ENCODE data around the gene CCL22. TPM values are rescaled to one million over a fixed set of nuclear protein-coding genes. Genes with fewer than 3 reads are reported as not detected.

CCL22 gene
- total RNA-seq, 1 experiment from 2014 or later = 0.66 TPM

- Histone ChIP-seq H3K9me2 (ENCODE audit: insufficient read depth) (no peaks in the 10 kb centered on the region), H3K9me3 (ENCODE audit: control insufficient read depth in 1 of 2, insufficient read depth in 1 of 2, low read depth in 1 of 2, low read length in 2 of 2) (no peaks in the 10 kb centered on the region), H3K9ac (ENCODE audit: low read length) (no peak overlapping the region), H3K79me2 (ENCODE audit: insufficient read depth, low read length) (no peaks in the 10 kb centered on the region), H4K20me1 (ENCODE audit: insufficient read depth) (no peaks in the 10 kb centered on the region), H2AFZ (ENCODE audit: low read depth, low read length, poor library complexity, severe bottlenecking) (no peak overlapping the region), H3K36me3 (ENCODE audit: control insufficient read depth in 1 of 2, insufficient read depth in 2 of 2, low read length in 2 of 2) (no peaks in the 10 kb centered on the region), H3K4me1 (ENCODE audit: control insufficient read depth in 1 of 2, insufficient read depth in 2 of 2, low read length in 2 of 2) (peaks cover 0 to under 1% of the 10 kb centered on the region in 2 experiments; a peak in 1 of 4 replicates), H3K4me2 (ENCODE audit: low read length) (no peak overlapping the region), H3K4me3 (replicated peaks in 1 of 2; ENCODE audit: low read depth in 1 of 2, low read length in 2 of 2) (no peak overlapping the region), H3K27me3 (ENCODE audit: insufficient read depth, low read length) (peaks cover under 1% of the 10 kb centered on the region; the same call in 1 of the 2 replicates), H3K27ac (ENCODE audit: low read depth, low read length) (no peak overlapping the region)
- ChIA-PET POLR2A (no interaction called here), RAD21 (ENCODE audit: low non-redundant PET in 1 of 2, low total read pairs in 2 of 2, uncharacterized antibody in 2 of 2, unreplicated experiment in 2 of 2) (no interaction called here), CTCF (no interaction called here)
- DNase-seq (ENCODE audit: low read depth, low spot score) (no peak), ATAC-seq (no peak)
- no peak for TF ChIP-seq ATF3 (IDR thresholded peaks at IDR 0.05)
- no peak for TF ChIP-seq EGR1 (IDR thresholded peaks at IDR 0.05; ENCODE audit: low read depth)
- no peak for TF ChIP-seq YY1 (IDR thresholded peaks at IDR 0.05; ENCODE audit: extremely low read depth, insufficient replicate concordance, low read depth, low read length)
- TF ChIP-seq, protein P1, sequence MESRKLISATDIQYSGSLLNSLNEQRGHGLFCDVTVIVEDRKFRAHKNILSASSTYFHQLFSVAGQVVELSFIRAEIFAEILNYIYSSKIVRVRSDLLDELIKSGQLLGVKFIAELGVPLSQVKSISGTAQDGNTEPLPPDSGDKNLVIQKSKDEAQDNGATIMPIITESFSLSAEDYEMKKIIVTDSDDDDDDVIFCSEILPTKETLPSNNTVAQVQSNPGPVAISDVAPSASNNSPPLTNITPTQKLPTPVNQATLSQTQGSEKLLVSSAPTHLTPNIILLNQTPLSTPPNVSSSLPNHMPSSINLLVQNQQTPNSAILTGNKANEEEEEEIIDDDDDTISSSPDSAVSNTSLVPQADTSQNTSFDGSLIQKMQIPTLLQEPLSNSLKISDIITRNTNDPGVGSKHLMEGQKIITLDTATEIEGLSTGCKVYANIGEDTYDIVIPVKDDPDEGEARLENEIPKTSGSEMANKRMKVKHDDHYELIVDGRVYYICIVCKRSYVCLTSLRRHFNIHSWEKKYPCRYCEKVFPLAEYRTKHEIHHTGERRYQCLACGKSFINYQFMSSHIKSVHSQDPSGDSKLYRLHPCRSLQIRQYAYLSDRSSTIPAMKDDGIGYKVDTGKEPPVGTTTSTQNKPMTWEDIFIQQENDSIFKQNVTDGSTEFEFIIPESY (IDR thresholded peaks at IDR 0.05; ENCODE audit: extremely low read depth, insufficient replicate concordance, low read length) = no peak
- no peak for TF ChIP-seq POLR2AphosphoS5 (IDR thresholded peaks at IDR 0.05; ENCODE audit: low read depth, low read length)
- TF ChIP-seq SP1 (IDR thresholded peaks at IDR 0.05; ENCODE audit: low read depth) = no peak
- intact Hi-C loops (cut with micrococcal nuclease) = no loop called here
- no TSS peak for BruUV-seq (replicated peaks)
Measured at GRCh38 chr16:57411362-57411976, 52.9 kb downstream of the CCL22 start.

- Histone ChIP-seq H3K9ac (ENCODE audit: low read length) (no peak overlapping the region), H3K27me3 (ENCODE audit: insufficient read depth, low read length) (no peaks in the 10 kb centered on the region), H4K20me1 (ENCODE audit: insufficient read depth) (no peaks in the 10 kb centered on the region), H3K9me2 (ENCODE audit: insufficient read depth) (no peaks in the 10 kb centered on the region), H3K27ac (ENCODE audit: low read depth, low read length) (no peak overlapping the region), H3K9me3 (ENCODE audit: control insufficient read depth in 1 of 2, insufficient read depth in 1 of 2, low read depth in 1 of 2, low read length in 2 of 2) (no peaks in the 10 kb centered on the region), H3K36me3 (ENCODE audit: control insufficient read depth in 1 of 2, insufficient read depth in 2 of 2, low read length in 2 of 2) (no peaks in the 10 kb centered on the region), H3K79me2 (ENCODE audit: insufficient read depth, low read length) (no peaks in the 10 kb centered on the region), H3K4me3 (replicated peaks in 1 of 2; ENCODE audit: low read depth in 1 of 2, low read length in 2 of 2) (no peak overlapping the region), H2AFZ (ENCODE audit: low read depth, low read length, poor library complexity, severe bottlenecking) (no peak overlapping the region), H3K4me2 (ENCODE audit: low read length) (no peak overlapping the region), H3K4me1 (ENCODE audit: control insufficient read depth in 1 of 2, insufficient read depth in 2 of 2, low read length in 2 of 2) (peaks cover 3 to 11% of the 10 kb centered on the region in 2 experiments; a peak in 2 of 4 replicates)
- CTCF ChIA-PET = no interaction called here
- ATAC-seq = no peak
- intact Hi-C loops (cut with micrococcal nuclease) = no loop called here
- BruUV-seq (replicated peaks) = no TSS peak
- RAD21 ChIA-PET (ENCODE audit: low non-redundant PET in 1 of 2, low total read pairs in 2 of 2, uncharacterized antibody in 2 of 2, unreplicated experiment in 2 of 2) = no interaction called here
- POLR2A ChIA-PET = no interaction called here
- DNase-seq (ENCODE audit: low read depth, low spot score) = no peak
- TF ChIP-seq ZNF274 (IDR thresholded peaks at IDR 0.05; ENCODE audit: low read depth, low read length) = no peak
- TF ChIP-seq, protein P1 (IDR thresholded peaks at IDR 0.05; ENCODE audit: extremely low read depth, insufficient replicate concordance, low read length) = no peak
- TF ChIP-seq, protein P2, sequence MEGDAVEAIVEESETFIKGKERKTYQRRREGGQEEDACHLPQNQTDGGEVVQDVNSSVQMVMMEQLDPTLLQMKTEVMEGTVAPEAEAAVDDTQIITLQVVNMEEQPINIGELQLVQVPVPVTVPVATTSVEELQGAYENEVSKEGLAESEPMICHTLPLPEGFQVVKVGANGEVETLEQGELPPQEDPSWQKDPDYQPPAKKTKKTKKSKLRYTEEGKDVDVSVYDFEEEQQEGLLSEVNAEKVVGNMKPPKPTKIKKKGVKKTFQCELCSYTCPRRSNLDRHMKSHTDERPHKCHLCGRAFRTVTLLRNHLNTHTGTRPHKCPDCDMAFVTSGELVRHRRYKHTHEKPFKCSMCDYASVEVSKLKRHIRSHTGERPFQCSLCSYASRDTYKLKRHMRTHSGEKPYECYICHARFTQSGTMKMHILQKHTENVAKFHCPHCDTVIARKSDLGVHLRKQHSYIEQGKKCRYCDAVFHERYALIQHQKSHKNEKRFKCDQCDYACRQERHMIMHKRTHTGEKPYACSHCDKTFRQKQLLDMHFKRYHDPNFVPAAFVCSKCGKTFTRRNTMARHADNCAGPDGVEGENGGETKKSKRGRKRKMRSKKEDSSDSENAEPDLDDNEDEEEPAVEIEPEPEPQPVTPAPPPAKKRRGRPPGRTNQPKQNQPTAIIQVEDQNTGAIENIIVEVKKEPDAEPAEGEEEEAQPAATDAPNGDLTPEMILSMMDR (IDR thresholded peaks at IDR 0.05 in 2 of 3, conservative IDR thresholded peaks at IDR 0.05 in 1 of 3; ENCODE audit: borderline replicate concordance in 1 of 3, insufficient read depth in 1 of 3, low read depth in 2 of 3, low read length in 2 of 3) = no peak
- TF ChIP-seq EZH2phosphoT487 (IDR thresholded peaks at IDR 0.05; ENCODE audit: borderline replicate concordance) = no peak
- TF ChIP-seq EGR1 (IDR thresholded peaks at IDR 0.05; ENCODE audit: low read depth) = no peak
- TF ChIP-seq YY1 (IDR thresholded peaks at IDR 0.05; ENCODE audit: extremely low read depth, insufficient replicate concordance, low read depth, low read length) = no peak
Measured at GRCh38 chr16:57412584-57412983, 54.0 kb downstream of the CCL22 start.
